Body of pancreas (tissue), 4 donors: ENCODE results near the gene ADAT1.

Experiments used
- POLR2A ChIP-seq, 3 donors: fragments of 450-650 bp; IDR thresholded peaks; one replicate each; pipeline ENCODE4 v1.6.1; 2016; ENCODE audit warnings: antibody characterized with exemption in 3 of 3, mild to moderate bottlenecking in 2 of 3
- TF ChIP-seq, protein P1 (sequence below), 7 experiments: fragments of 450-650 bp in 4 of 7; fragments of 200-600 bp in 3 of 7; sonication (generic) in 3 of 7; IDR thresholded peaks; one replicate each; pipeline ENCODE4 v1.5.1; 2016 to 2019; ENCODE audit warnings: antibody characterized with exemption in 7 of 7

GRCh38 chr16:75559564-75560372 is 63.3 kb downstream of the ADAT1 start:
- TF ChIP-seq, protein P1, sequence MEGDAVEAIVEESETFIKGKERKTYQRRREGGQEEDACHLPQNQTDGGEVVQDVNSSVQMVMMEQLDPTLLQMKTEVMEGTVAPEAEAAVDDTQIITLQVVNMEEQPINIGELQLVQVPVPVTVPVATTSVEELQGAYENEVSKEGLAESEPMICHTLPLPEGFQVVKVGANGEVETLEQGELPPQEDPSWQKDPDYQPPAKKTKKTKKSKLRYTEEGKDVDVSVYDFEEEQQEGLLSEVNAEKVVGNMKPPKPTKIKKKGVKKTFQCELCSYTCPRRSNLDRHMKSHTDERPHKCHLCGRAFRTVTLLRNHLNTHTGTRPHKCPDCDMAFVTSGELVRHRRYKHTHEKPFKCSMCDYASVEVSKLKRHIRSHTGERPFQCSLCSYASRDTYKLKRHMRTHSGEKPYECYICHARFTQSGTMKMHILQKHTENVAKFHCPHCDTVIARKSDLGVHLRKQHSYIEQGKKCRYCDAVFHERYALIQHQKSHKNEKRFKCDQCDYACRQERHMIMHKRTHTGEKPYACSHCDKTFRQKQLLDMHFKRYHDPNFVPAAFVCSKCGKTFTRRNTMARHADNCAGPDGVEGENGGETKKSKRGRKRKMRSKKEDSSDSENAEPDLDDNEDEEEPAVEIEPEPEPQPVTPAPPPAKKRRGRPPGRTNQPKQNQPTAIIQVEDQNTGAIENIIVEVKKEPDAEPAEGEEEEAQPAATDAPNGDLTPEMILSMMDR (IDR thresholded peaks at IDR 0.05): no peak
- no peak for TF ChIP-seq POLR2A (IDR thresholded peaks at IDR 0.05)
